GM18951 (cell line): Measurements from ENCODE around the gene STRADA.

Experiments used
- POLR2A ChIP-seq: IDR thresholded peaks from 4 replicates; pipeline ENCODE4 v1.6.1; 2011; ENCODE audit warnings: mild to moderate bottlenecking; ENCODE audit not compliant: insufficient read length, insufficient read depth; ENCODE audit errors: extremely low read depth
- in situ Hi-C: fragments of 300-500 bp; cut with MboI; formaldehyde crosslinking; loops from one replicate; pipeline ENCODE4 v1.12.0; 2022; ENCODE audit warnings: low sequenced_read_pairs, mixed read lengths, inconsistent platforms; ENCODE audit not compliant: unreplicated experiment

The STRADA gene

GRCh38 chr17:63741408-63742173 is at the start of gene STRADA:
Gene STRADA (minus strand): TSS chr17:63741799. CDS start chr17:63728369, 13,430 bp downstream.
- in situ Hi-C loops, result no loop called here

GRCh38 chr17:63790057-63790456 is 48.5 kb upstream of the STRADA start:
- TF ChIP-seq POLR2A, result no peak
- in situ Hi-C loops, result no loop called here

More at GRCh38 chr17:63741408-63742173, at the start of gene STRADA:
- TF ChIP-seq POLR2A, result peak; percentile 95

- TF ChIP-seq POLR2A, result no peak
- in situ Hi-C loops, result no loop called here
Measured at GRCh38 chr17:63786971-63787711, 45.5 kb upstream of the STRADA start.

GRCh38 chr17:63786117-63786516 is 44.5 kb upstream of the STRADA start:
- in situ Hi-C loops, result no loop called here
- no peak for TF ChIP-seq POLR2A

- in situ Hi-C loops, result no loop called here
- TF ChIP-seq POLR2A, result no peak
Measured at GRCh38 chr17:63785556-63785955, 44.0 kb upstream of the STRADA start.

- in situ Hi-C loops, result no loop called here
- TF ChIP-seq POLR2A, result no peak
Measured at GRCh38 chr17:63783522-63783921, 41.9 kb upstream of the STRADA start.

GRCh38 chr17:63780928-63781327 is 39.3 kb upstream of the STRADA start:
- TF ChIP-seq POLR2A, result no peak
- in situ Hi-C loops, result no loop called here

GRCh38 chr17:63780507-63780906 is 38.9 kb upstream of the STRADA start:
- in situ Hi-C loops, result no loop called here
- no peak for TF ChIP-seq POLR2A

- in situ Hi-C loops, result no loop called here
- no peak for TF ChIP-seq POLR2A
Measured at GRCh38 chr17:63775420-63775819, 33.8 kb upstream of the STRADA start.

- TF ChIP-seq POLR2A, result no peak
Measured at GRCh38 chr17:63774969-63775265, 33.3 kb upstream of the STRADA start.

GRCh38 chr17:63774141-63774968 is 32.8 kb upstream of the STRADA start, which contains the start of gene DDX42:
Gene DDX42 (plus strand): TSS chr17:63774170. CDS start chr17:63787050, 12,880 bp downstream.
- peak; percentile 58 for TF ChIP-seq POLR2A
- in situ Hi-C loops, result no loop called here

More at GRCh38 chr17:63774969-63775265, 33.3 kb upstream of the STRADA start:
- in situ Hi-C loops, result no loop called here

GRCh38 chr17:63773272-63774140 is 31.9 kb upstream of the STRADA start, which contains the start of gene CCDC47:
Gene CCDC47 (minus strand): TSS chr17:63773597. CDS start chr17:63766175, 7,422 bp downstream.
- in situ Hi-C loops, result no loop called here
- TF ChIP-seq POLR2A, result peak; percentile 94
